ENCODE measurements around the gene KIF16B.

- TF ChIP-seq CTCF (IDR thresholded peaks at IDR 0.05): no peak
- no peak for TF ChIP-seq REST (IDR thresholded peaks at IDR 0.05; ENCODE audit: insufficient read depth in 1 of 2, low read depth in 2 of 2, low read length in 1 of 2)
- TF ChIP-seq POLR2AphosphoS5 (IDR thresholded peaks at IDR 0.05; ENCODE audit: low read depth, low read length): no peak
- no peak for TF ChIP-seq SIN3A (IDR thresholded peaks at IDR 0.05; ENCODE audit: borderline replicate concordance, insufficient read depth, low read depth, low read length)
- TF ChIP-seq TCF7L2 (IDR thresholded peaks at IDR 0.05; ENCODE audit: low read depth, low read length): no peak
Measured at GRCh38 chr20:16349523-16350260, 223.6 kb downstream of the KIF16B start.
